HepG2 (cell line): ENCODE data around the gene TNFSF13. TPM values are rescaled to one million over a fixed set of nuclear protein-coding genes. Genes with fewer than 3 reads are reported as not detected.

Experiments
- AGO2 ChIP-seq: fragments of 200-400 bp; formaldehyde crosslinking; optimal IDR thresholded peaks from 2 replicates; pipeline ENCODE3; 2017; ENCODE audit warnings: mild to moderate bottlenecking, low read depth, low read length, moderate library complexity
- BATF2 ChIP-seq: sonication (generic); formaldehyde crosslinking; IDR thresholded peaks from 2 replicates; pipeline ENCODE4 v1.8.0; 2022; ENCODE audit warnings: mild to moderate bottlenecking, missing genetic modification reagents, moderate library complexity
- EEA1 ChIP-seq: sonication (generic); formaldehyde crosslinking; IDR thresholded peaks from 2 replicates; pipeline ENCODE4 v1.5.1; 2020; ENCODE audit warnings: mild to moderate bottlenecking, missing genetic modification reagents, borderline replicate concordance
- HMG20A ChIP-seq: IDR thresholded peaks from 2 replicates; pipeline ENCODE4 v1.6.1; 2016; ENCODE audit warnings: borderline replicate concordance
- HNF4A ChIP-seq: sonication (generic); formaldehyde crosslinking; IDR thresholded peaks from 2 replicates; pipeline ENCODE4 v1.4.0; 2020; ENCODE audit warnings: missing genetic modification reagents
- KAT8 ChIP-seq: IDR thresholded peaks from 2 replicates; pipeline ENCODE4 v1.6.1; 2016; ENCODE audit warnings: missing genetic modification reagents, missing compliant biosample characterization
- KLF13 ChIP-seq: sonication (generic); formaldehyde crosslinking; IDR thresholded peaks from 2 replicates; pipeline ENCODE4 v1.4.0; 2020; ENCODE audit warnings: mild to moderate bottlenecking, missing genetic modification reagents
- MAX ChIP-seq: IDR thresholded peaks from 2 replicates; pipeline ENCODE4 v1.6.1; 2012; ENCODE audit warnings: inconsistent platforms
- MLLT10 ChIP-seq: sonication (generic); formaldehyde crosslinking; IDR thresholded peaks from 2 replicates; pipeline ENCODE4 v1.4.0; 2020; ENCODE audit warnings: missing genetic modification reagents
- MLXIP ChIP-seq: sonication (generic); formaldehyde crosslinking; IDR thresholded peaks from 2 replicates; pipeline ENCODE4 v1.9.0; 2021; ENCODE audit warnings: missing genetic modification reagents, borderline replicate concordance
- MTA3 ChIP-seq: sonication (generic); formaldehyde crosslinking; IDR thresholded peaks from 2 replicates; pipeline ENCODE4 v1.4.0; 2020; ENCODE audit warnings: missing genetic modification reagents
- NFIB ChIP-seq: sonication (generic); formaldehyde crosslinking; IDR thresholded peaks from 2 replicates; pipeline ENCODE4 v1.9.0; 2021; ENCODE audit warnings: missing genetic modification reagents, mild to moderate bottlenecking, borderline replicate concordance
- PHF8 ChIP-seq: sonication (generic); formaldehyde crosslinking; IDR thresholded peaks from 2 replicates; pipeline ENCODE4 v1.5.0; 2020; ENCODE audit warnings: missing genetic modification reagents
- RFX3 ChIP-seq: IDR thresholded peaks from 2 replicates; pipeline ENCODE4 v1.6.1; 2016; ENCODE audit warnings: missing biosample characterization, missing genetic modification reagents
- SMC3 ChIP-seq: IDR thresholded peaks from 2 replicates; pipeline ENCODE4 v1.6.1; 2011; ENCODE audit warnings: low read length, improper control_type of control experiment
- SRF ChIP-seq: IDR thresholded peaks from 2 replicates; pipeline ENCODE4 v1.6.1; 2011; ENCODE audit warnings: mild to moderate bottlenecking, low read depth, low read length, moderate library complexity
- TEAD3 ChIP-seq: optimal IDR thresholded peaks from 2 replicates; pipeline ENCODE3; 2016; ENCODE audit warnings: borderline replicate concordance
- TP53 ChIP-seq: sonication (generic); formaldehyde crosslinking; conservative IDR thresholded peaks from 2 replicates; pipeline ENCODE4 v1.4.0; 2020; ENCODE audit warnings: missing genetic modification reagents
- ZNF17 ChIP-seq: sonication (generic); formaldehyde crosslinking; IDR thresholded peaks from 2 replicates; pipeline ENCODE4 v1.5.0; 2020; ENCODE audit warnings: mild to moderate bottlenecking, missing genetic modification reagents
- ZNF331 ChIP-seq: sonication (generic); formaldehyde crosslinking; IDR thresholded peaks from 2 replicates; pipeline ENCODE4 v1.4.0; 2020; ENCODE audit warnings: missing genetic modification reagents
- ZNF652 ChIP-seq: IDR thresholded peaks from 2 replicates; pipeline ENCODE4 v1.6.1; 2016; ENCODE audit warnings: low read depth, borderline replicate concordance
- ZNF772 ChIP-seq: sonication (generic); formaldehyde crosslinking; IDR thresholded peaks from 2 replicates; pipeline ENCODE4 v1.5.0; 2020; ENCODE audit warnings: mild to moderate bottlenecking, missing genetic modification reagents
- ZNF776 ChIP-seq: sonication (generic); formaldehyde crosslinking; IDR thresholded peaks from 2 replicates; pipeline ENCODE4 v1.4.0; 2020; ENCODE audit warnings: mild to moderate bottlenecking, missing genetic modification reagents
- polyA plus RNA-seq, 8 experiments: library from polyadenylated mRNA; depleted of rRNA in 3 of 8; stranded (reverse) in 7 of 8; unstranded in 1 of 8; fragments of >200 nt; fragmentation: Illumina TruSeq in 4 of 8; extraction: Trizol in 4 of 8; gene quantifications; 2 replicates each; pipeline versions ENCODE4 v1.2.1 to v1.2.3, GENCODE V29; 2011 to 2016; ENCODE audit warnings: low read depth in 4 of 8, missing spikeins in 1 of 8, mixed read lengths in 1 of 8; ENCODE audit not compliant: insufficient read depth in 1 of 8
- total RNA-seq, 5 experiments: library from RNA; depleted of rRNA; stranded (reverse); fragments of >200 nt; fragmentation: Illumina TruSeq; extraction: Trizol; gene quantifications; 2 replicates each; pipeline ENCODE4 v1.2.3, GENCODE V29; 2016; ENCODE audit warnings: low read depth in 1 of 5
- TF ChIP-seq, protein P1 (sequence below): sonication (generic); formaldehyde crosslinking; IDR thresholded peaks from 2 replicates; pipeline ENCODE4 v1.9.0; 2021; ENCODE audit warnings: missing genetic modification reagents, mild to moderate bottlenecking, borderline replicate concordance

TNFSF13 gene
- total and polyA plus RNA-seq, 2 of the 13 experiments (the other 11 are each of a cell fraction or from before 2014, with no cell fraction given): 2.5 to 3.3 TPM

DNA sequence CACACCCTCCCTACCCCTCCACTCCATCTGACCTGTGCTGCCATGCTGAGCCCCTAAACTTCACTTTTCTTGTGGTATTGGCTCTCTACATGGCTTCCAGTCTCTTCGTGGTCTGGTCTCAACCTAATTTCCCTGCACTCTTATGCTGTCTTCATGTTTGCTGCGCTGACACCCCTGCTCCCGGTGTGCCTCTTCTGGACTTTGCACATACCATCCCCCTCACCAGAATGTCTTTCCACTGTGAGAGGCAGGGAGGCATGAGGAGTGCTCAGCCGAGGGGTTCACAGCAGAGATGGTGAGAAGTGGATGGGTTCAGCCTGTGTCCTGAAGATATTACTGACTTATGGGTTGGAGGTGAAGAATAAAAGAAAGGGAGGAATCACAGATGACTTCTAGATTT, 7.2 kb upstream of the TNFSF13 start (continued):
- peak; percentile 65; the same call in 1 of the 2 replicates for TF ChIP-seq MAX
- TF ChIP-seq RFX3 (CRISPR knock-in tag): no peak
- no peak for TF ChIP-seq MLLT10 (CRISPR knock-in tag)
- peak; percentile 61; the same call in 1 of the 2 replicates for TF ChIP-seq ZNF331
- no peak for TF ChIP-seq AGO2
- TF ChIP-seq TEAD3 (CRISPR knock-in tag): peak; percentile 91
- no peak for TF ChIP-seq SRF
- TF ChIP-seq ZNF652 (CRISPR knock-in tag): no peak
- TF ChIP-seq KAT8 (CRISPR knock-in tag): peak; percentile 44; the same call in 1 of the 2 replicates
- peak; percentile 94 for TF ChIP-seq HNF4A (CRISPR knock-in tag)
- no peak for TF ChIP-seq MTA3
- no peak for TF ChIP-seq ZNF17
- no peak for TF ChIP-seq EEA1 (CRISPR knock-in tag)
- no peak for TF ChIP-seq KLF13 (CRISPR knock-in tag)
- no peak for TF ChIP-seq ZNF776 (CRISPR knock-in tag)
- TF ChIP-seq PHF8 (CRISPR knock-in tag): no peak
- TF ChIP-seq TP53 (CRISPR knock-in tag): no peak
- no peak for TF ChIP-seq MLXIP
- TF ChIP-seq ZNF772 (CRISPR knock-in tag): no peak
- TF ChIP-seq NFIB (CRISPR knock-in tag): no peak
- no peak for TF ChIP-seq BATF2
- no peak for TF ChIP-seq SMC3
- TF ChIP-seq HMG20A (CRISPR knock-in tag): peak; percentile 17; the same call in 1 of the 2 replicates
- TF ChIP-seq, protein P1, sequence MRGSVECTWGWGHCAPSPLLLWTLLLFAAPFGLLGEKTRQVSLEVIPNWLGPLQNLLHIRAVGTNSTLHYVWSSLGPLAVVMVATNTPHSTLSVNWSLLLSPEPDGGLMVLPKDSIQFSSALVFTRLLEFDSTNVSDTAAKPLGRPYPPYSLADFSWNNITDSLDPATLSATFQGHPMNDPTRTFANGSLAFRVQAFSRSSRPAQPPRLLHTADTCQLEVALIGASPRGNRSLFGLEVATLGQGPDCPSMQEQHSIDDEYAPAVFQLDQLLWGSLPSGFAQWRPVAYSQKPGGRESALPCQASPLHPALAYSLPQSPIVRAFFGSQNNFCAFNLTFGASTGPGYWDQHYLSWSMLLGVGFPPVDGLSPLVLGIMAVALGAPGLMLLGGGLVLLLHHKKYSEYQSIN (CRISPR knock-in tag): no peak
